CD4-positive, alpha-beta T cell treated with Interleukin-4 for 1 hour (primary cell): ENCODE results near the gene SLC25A24.
"Not testable (repeated sequence)": the region's sequence is repeated elsewhere in the genome, so short reads cannot be mapped to it uniquely, and the experiment has no call there.

ENCODE experiments used
- DNase-seq, 2 donors: peaks; one replicate each; pipeline ENCODE4 v3.0.0-alpha.2; 2020 to 2022

The SLC25A24 gene

GRCh38 chr1:108199781-108200686 lies at the start of gene SLC25A24:
Gene SLC25A24 (minus strand): TSS chr1:108200343. CDS start chr1:108200138, 205 bp downstream.
- peak; percentile 70 to 74 for DNase-seq

- DNase-seq: not testable (repeated sequence)
These were observed 43.8 kb upstream of the SLC25A24 start, which contains the start of gene NBPF4 for GRCh38 chr1:108243976-108244375. Gene NBPF4 (minus strand): TSS chr1:108244076. CDS start chr1:108243761, 315 bp downstream.

- DNase-seq: not testable (repeated sequence)
These were observed 39.3 kb upstream of the SLC25A24 start for GRCh38 chr1:108239426-108239825.

GRCh38 chr1:108235308-108235707 lies 35.2 kb upstream of the SLC25A24 start:
- DNase-seq: not testable (repeated sequence)

DNA sequence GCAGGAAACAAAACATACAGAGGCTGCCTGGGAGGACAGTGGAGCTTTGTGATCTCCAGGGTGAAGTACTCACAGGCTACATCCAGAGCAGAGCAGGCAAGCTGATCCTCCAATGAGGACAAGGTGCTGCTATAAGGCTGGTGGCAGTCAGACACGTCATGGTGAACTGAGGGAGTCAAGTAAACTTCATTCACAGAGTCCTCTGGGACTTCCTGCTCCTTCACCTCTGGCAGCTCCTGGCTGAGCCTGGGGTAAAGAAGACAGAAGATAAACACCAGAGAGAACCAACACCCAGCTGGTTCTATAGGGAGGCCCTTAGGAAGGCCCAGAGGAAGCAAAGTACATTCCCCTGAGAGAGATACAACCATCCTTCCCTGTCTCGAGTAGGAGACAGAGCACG lies 32.0 kb upstream of the SLC25A24 start:
- not testable (repeated sequence) for DNase-seq

DNA sequence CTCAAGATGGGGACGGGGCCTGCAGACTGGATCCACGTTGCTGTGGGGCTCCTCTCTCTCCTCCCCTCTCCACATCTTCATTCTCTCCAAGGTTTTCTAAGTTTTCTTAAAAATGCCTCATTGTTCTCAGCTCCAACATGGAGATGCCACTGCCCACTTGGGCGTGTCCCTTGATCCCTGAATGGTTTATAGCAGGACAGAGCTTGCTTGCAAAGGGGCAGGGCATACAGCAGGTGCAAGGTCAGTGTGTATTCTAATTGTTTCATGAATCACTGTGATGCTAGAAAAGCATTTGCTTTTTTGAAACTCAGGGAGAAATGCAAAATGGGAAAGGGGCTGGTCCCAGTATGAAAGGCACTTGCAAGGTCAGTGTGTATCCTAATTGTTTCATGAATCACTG lies 29.8 kb upstream of the SLC25A24 start:
- not testable (repeated sequence) for DNase-seq

GRCh38 chr1:108227772-108228171 lies 27.6 kb upstream of the SLC25A24 start:
- DNase-seq: not testable (repeated sequence)

DNA sequence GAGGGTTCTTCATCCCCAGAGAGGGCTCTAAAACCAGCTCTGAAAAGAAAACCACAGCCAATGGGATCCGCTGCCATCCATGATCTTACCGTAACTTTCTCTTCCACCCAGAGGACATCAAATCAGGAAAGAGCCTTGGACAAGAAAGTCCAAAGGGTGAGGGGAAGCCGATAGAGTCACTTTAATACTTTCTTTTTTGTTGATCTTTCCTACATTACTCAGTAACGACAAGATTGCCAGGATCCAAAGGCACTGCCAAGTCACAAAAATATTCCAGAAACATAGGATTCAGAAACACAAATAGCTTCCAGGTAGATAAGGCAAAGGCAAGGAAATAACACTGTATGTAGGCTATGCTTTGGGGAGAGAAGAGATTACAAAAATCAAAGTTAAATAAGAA lies 26.7 kb upstream of the SLC25A24 start:
- not testable (repeated sequence) for DNase-seq

DNA sequence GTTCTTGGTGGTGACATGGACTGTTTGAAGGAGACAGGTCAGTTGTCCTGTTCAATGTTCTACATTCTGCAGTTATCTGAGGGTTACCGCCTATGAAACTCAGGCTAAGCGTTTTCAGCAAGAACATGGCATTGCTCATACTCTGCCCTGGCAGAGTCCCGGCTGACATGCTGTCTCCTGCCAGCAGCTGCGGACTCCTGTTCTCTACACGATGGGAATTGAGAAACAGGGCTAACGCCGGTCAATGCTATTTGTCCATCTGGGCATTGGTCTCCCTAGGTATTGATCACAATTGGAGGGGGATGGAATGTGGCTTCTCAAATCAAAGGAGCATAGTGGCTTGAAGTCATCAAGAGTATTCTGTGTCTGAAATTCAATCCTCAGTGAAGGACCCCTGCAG lies 23.1 kb upstream of the SLC25A24 start:
- not testable (repeated sequence) for DNase-seq

- not testable (repeated sequence) for DNase-seq
These were observed 17.5 kb upstream of the SLC25A24 start for GRCh38 chr1:108217515-108218174.

GRCh38 chr1:108217007-108217406 lies 16.9 kb upstream of the SLC25A24 start:
- not testable (repeated sequence) for DNase-seq

- DNase-seq: not testable (repeated sequence)
These were observed 16.1 kb upstream of the SLC25A24 start for GRCh38 chr1:108216028-108216890.

DNA sequence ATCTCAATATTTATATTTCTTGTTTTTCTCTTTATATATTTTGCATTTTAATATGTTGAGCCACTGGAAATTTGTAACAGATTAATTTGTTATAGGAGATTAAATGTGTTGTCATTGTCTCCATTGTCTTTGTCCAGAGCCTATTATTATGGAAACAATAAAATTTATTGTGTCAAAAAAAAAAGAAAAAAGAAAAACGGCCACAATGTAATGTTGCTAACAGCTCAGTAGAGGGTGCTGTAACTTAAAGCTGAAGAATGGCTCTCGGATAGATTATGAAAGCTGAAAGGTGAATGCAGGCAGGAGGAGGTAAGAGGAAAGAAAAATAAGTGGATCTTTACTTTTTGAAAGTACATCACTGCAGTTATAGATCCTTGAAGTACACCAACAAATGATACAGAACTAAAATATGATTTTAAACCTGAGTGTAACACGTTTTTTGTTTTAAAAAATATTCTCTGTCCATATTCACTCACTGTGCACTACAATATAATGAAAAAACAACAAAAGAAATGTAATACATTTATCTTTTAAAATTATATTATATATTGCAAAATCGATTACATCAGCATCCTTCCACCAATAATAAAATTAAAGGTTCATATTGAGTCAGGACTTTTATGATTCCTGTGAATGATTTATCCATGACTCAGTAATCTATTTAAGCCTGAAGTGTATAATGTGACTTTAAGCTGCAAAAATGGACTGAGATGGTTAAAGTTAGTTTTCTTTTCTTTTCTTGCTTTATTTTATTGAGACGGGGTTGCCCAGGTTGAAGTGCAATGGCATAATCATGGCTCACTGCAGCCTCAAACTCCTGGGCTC lies 14.7 kb upstream of the SLC25A24 start:
- DNase-seq: peak in 1 of 2 donors; percentile 42

DNA sequence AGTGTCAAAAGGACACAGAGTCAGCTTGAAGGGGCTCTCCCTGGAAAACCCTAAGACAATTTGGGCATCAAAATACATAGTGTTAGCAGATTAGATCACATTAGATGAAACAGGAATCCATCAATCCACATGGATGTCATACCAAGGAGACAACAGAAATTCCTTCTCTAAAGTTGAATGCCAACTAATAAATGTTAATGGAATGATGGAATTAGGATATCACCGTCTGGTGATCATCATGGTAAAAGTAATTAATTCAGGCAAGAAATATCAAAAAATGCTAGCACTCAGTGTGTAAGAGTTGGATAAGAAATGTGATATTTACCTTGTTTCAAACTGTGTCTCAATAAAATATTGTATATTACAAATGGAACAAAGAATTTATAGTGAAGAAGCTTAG lies 10.9 kb upstream of the SLC25A24 start:
- DNase-seq: no peak

DNA sequence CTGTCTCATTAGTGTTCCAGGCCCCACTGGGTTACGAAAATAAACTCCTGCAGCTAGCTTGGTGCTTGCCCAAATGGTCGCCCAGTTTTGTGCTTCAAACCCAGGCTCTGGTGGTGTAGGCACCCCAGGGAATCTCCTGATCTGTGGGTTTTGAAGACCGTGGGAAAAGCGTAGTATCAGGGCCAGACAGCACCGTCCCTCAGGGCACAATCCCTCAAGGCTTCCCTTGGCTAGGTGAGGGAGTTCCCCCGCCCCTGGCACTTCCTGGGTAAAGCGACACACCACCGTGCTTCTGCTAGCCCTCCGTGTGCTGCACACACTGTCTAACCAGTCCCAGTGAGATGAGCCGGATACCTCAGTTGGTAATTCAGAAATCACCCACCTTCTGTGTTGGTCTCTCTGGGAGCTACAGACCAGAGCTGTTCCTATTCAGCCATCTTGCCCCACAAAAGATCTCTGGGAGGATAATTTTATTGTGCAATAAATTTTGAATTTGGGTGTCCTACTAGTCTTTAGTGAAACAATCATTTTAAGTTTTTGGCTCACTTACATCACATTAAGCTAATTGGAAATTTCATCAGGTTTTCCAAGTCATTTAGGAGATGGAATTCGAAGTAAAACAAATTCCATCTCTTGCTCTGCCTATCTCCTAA lies 9.4 kb upstream of the SLC25A24 start:
- no peak for DNase-seq

DNA sequence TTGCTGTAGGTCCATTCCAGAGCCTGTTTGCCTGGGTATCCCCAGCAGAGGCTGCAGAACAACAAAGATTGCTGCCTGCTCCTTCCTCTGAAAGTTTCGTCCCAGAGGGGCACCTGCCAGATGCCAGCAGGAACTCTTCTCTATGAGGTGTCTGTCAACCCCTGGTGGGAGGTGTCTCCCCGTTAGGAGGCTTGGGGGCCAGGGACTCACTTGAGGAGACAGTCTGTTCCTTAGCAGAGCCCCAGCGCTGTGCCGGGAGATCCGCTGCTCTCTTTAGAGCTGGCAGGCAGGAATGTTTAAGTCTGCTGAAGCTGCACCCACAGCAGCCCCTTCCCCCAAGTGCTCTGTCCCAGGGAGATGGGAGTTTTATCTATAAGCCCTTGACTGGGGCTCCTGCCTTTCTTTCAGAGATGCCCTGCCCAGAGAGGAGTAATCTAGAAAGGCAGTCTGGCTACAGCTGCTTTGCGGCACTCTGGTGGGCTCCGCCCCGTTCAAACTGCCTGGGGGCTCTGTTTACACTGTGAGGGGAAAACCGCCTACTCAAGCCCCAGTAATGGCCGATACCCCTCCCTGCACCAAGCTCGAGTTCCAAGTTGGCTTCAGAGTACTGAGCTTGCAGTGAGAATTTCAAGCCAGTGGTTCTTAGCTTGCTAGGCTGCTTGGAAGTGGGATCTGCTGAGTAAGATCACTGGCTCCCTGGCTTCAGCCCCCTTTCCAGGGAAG lies 8.7 kb upstream of the SLC25A24 start:
- DNase-seq: no peak

DNA sequence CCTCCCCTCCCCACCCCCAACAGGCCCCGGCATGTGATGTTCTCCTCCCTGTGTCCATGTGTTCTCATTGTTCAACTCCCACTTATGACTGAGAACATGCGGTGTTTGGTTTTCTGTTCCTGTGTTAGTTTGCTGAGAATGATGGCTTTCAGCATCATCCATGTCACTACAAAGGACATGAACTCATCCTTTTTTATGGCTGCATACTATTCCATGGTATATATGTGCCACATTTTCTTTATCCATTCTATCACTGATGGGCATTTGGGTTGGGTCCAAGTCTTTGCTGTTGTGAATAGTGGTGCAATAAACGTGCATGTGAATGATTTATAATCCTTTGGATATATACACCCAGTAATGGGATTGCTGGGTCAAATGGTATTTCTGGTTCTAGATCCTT lies 3.4 kb upstream of the SLC25A24 start:
- DNase-seq: not testable (repeated sequence)

DNA sequence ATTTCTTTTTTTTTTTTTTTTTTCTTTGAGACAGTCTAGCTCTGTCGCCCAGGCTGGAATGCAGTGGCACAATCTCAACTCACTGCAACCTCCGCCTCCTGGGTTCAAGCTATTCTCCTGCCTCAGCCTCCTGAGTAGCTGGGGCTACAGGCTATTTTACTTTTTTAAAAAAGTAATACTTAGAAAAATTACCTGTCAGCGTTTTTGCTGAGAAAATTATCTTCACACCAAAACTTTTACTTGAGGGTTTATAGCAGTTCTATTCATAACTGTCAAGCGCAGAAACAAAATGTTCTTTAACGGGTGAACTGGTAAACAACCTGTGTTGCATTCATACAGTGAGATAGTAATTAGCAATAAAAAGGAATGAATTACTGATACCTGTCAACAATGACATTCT lies 1.5 kb upstream of the SLC25A24 start:
- no peak for DNase-seq

GRCh38 chr1:108200687-108201051 lies 526 bp upstream of the SLC25A24 start:
- peak; percentile 48 to 57 for DNase-seq

GRCh38 chr1:108199201-108199691 lies 897 bp downstream of the SLC25A24 start:
- no peak for DNase-seq
